ENCODE measurements around the gene DNAJC11.
"Not testable (repeated sequence)": the region's sequence is repeated elsewhere in the genome, so short reads cannot be mapped to it uniquely, and the experiment has no call there.

Gene DNAJC11

DNA sequence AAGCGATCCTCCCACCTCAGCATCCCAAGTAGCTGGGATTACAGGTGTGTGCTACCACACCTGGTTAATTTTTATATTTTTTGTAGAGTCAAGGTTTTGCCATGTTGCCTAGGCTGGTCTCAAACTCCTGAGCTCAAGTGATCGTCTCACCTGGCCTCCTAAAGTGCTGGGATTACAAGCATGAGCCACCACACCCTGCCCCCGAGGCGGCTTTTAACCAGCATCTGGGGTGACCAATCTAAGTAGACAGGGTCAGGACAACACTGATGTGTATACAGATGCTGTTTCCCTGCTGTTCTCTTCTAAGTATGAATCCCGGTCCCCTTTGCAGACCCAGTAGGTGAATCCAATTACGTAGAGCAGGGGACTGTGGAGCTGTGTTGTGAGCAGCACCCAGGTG, 53.1 kb downstream of the DNAJC11 start:
- no peak for DNase-seq

DNA sequence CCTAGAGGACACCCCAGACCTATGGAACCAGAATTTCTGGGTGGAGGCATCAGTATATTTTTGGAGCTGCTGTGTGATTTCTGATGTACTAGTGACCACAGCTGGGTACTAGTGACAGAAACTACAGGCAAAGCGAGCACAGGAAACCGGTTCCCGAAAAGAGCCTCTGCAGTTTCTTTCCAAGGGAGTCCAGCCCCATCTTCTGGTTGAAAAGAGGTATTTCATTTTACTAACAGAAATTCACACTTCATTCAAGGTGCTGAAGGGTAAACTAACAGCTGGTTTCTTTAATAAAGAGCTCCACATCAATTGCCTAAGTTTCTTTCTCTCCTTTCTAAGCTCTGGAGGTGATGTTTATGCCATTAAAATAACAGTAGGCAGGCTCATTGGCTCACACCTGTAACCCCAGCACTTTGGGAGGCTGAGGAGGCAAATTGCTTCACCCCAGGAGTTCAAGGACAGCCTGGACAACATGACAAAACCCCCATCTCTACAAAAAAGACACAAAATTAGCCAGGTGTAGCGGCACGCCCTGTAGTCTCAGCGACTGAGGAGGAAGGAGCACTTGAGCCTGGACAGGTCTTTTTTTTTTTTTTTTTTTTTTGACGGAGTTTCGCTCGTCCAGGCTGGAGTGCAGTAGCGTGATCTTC, 55.0 kb downstream of the DNAJC11 start:
- no peak for DNase-seq

DNA sequence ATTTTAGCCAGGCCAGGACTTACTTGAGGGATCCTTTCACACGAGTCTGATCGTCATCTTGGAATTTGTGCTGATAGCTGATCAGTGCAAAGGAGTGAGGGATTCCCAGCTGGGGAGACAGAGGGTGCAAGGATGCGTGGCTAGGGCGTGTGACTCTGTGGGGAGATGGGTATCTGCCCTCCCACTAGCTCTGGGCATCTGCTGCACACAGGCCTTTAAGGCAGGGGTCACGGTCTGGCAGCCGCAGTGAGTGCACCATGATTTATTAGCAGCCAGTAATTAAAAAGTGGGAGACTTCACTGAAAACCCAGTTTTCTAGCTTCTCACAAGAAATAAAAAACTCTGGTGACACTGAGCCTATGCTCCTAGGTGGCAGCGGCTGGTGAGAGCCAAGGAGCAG, 56.6 kb downstream of the DNAJC11 start:
- no peak for DNase-seq

DNA sequence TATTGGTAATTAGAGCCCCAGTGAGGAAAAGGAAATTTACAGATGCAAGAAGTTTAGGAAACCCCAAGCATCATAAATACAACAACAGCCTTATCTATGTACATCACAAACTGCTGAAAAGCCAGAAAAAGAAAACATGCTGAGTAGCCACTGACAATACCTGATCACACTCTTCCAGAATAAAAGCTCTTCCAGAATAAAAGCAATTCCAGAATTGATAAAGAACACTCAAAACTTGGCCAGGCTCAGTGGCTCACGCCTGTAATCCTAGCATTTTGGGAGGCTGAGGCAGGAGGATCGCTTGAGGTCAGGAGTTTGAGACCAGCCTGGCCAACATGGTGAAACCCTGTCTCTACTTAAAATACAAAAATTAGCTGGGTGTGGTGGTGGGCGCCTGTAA, 60.7 kb downstream of the DNAJC11 start:
- not testable (repeated sequence) for DNase-seq

DNA sequence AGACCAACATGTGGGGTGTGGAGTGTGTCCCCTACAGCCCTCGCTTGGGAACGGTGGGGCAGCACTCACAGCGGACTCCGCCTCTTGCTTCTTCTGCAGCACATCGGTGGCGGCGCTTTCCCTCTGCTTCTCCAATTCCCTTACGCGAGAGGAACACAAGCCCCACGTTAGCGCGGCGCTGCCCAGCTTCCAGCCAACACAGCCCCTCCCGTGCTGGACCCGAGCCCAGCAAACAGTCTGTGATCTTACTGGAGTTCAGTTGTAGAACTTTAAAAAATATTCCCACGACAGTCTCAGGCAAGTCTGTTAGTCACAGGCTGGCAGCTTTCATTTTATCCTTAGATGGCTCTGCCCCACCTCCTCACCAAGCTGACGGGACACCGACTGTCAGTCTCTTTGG, 63.4 kb downstream of the DNAJC11 start:
- DNase-seq = no peak

DNA sequence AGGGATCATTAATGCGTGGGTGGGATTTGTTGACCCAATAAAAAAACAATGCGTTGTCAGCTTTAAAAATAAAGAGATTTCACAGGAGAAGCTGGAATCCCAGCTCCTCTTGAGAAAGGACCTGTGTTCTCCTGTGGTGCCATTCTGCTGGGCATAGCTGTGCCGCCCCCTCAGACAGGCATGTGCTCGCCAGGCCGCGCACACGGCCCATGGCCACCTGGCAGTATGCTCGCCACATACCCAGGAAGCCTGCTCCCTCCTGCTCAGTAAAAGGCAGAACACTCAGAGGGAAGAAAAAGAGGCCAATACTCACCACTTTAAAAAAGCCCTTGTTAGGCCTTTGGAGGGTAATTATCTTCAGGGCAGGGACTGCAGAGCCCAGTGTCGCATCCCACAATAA, 63.8 kb downstream of the DNAJC11 start:
- no peak for DNase-seq

DNA sequence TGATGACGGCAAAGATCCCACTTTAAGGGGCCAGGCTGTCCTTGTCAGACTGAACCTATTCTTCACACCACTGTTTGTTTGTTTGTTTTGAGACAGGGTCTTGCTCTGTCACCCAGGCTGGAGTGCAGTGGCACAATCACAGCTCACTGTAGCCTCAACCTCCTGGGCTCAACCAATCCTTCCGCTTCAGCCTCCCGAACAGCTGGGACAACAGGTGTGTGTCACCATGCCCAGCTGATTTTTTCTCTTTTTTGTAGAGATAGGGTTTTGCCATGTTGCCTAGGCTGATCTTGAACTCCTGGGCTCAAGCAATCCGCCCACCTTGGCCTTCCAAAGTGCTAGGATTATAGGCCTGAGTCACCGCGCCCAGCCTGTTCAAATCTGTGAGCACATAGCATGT, 64.8 kb downstream of the DNAJC11 start:
- DNase-seq = not testable (repeated sequence)

DNA sequence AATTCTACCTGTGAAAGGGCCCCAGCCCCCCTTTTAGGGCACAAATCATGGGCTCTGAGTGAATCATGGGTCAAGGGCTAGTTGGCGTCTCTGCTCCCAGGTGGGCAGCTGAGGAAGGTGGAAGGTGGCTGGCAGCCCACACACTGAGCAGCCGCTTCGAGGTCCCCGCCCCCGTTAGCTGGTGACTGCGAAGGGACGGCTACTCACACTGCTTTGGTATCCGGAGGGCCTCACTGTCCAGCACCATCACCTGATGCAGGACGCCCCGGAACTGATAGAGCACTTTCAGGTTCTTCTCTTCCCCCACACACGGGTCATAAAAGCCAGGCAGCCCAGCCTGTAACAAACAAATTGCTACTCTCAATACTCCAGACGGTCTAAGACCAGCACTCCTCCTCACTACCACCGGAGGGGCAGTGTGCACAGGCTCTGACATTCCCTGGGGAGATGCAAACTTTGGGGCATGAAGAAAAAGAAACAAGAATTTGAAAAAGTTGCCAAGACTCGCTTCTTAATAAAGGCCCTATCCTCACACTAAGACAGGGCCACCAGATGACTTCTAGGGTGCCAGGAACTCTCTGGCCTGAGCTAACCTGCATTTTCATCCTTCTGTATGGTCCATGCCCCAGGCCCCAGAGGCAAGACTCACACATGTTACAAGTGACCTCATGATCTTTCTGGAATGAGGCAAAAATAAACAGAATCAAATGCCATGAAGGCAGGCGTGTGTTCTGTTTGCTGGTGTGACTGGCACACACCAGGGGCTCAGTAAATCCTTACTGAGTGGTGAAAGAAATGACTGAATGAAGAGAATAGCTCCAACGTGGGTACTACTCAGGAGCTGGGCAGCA, 65.5 kb downstream of the DNAJC11 start:
- DNase-seq = no peak

DNA sequence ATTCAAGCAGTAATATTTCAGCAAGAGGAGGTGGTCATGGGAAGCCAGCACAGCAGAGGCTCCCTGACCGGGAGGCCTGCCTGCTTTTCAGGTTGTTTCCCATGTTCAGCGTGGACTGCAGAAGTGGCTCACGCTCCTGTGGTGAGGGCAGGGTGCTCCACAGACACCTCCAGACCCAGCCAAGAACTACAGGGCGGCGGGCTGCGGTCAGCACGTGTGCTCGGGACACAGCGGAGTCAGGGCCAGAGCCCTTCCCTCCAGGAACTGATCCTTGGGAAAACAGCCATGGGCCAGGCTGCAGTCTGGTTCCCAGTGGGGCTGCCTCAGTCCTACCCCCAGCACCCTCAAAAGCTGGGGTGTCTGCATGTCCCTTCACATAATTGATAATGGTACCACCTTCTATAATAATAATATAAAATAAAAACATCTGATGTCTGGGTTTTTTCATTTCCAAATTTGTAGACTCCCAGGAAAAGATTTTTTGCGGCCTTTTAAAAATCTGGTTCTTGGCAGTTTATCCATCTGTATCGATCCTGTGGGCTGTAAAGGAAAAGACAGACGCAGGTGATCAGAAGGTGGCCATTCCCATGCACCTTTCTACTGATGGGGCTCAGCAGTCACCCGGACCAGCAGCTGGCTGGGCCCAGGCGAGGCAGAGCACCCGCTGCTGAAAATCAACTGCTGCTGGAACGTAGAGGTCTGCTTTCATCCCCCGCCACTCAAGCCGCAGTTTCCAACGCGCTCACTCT, 66.3 kb downstream of the DNAJC11 start:
- no peak for DNase-seq

DNA sequence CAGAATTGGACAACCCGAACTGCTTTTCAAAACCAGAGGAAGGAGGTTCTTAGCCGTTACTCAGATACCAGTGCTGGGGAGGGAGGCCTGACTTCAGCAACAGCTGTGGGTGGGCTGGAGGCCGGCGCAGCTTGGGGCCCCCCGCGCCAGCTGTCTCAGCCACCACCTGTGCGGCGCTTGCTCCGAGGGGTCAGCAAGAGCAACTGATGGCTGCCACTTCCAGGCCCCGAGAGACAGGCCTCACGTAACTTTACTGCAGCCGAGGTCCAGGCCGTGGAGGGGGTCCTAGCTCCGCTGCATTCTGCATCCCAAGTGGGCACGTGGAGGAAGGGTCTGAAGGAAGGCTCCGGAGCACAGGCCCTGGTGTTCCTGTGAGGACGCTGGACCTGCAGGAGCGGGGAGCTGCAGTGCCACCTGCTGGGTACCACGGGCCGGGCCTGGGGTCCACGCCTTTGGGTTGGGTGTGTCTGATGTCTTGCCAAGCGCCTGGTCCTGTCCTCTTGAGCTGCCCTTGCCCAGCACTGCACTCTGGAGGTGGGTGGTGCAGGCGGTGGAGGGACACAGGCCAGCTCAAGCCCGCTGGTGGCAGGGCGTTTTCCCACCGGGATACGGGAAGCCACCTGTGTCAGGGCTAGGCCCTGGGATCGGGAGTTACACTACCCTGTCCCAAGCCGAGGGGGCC, 67.1 kb downstream of the DNAJC11 start:
- DNase-seq = no peak

DNA sequence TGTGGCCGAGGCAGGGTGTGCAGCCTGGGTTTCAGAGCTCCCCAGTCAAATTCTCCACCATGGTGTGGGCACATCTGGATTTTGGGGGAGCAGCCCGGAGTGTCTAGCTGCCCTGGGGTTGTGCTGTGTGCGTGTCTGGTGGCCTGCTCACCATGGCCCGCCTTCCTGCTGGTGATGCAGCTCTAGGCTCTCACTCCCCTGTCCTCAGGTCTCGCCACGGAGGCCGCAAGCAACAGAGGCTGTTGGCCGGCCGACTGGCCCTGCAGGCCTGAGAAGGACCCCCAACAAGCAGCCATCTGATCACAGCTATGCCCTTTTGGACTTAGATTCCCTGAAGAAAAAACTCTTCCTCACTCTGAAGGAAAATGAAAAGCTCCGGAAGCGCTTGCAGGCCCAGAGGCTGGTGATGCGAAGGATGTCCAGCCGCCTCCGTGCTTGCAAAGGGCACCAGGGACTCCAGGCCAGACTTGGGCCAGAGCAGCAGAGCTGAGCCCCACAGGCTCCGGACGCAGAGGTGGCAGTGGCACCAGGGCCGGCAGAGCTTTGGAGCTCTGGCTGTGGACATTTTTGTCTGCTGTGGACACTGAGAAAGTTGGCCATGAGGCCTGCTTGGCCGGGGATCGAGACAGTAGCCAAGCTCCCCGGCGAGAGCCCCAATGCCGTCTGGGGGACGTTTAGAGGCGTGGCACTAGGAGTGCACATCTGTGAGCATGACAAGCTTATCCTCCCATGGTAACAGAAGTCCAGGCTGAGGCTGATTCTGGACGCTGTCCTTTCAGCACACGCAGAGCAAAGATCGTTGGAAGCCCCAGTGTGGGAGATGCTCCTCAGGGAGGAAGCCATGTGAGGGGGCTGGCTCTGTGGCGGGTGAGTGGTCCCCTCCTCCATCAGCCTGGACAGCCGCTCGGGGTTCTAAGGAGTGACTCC, 68.8 kb downstream of the DNAJC11 start:
- no peak for DNase-seq

DNA sequence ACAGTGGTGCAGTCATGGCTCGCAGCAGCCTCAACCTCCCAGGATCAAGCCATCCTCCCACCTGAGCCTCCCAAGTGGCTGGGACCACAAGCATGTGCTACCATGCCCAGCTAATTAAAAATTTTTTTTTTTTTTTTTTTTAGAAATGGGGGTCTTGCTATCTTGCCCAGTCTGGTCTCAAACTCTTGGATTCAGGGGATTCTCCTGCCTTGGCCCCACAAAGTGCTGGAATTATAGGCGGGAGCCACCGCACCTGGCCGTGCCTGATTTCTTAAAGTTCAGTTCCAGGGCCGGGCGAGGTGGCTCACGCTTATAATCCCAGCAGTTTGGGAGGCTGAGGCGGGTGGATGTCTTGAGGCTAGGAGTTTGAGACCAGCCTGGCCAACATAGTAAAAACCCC, 70.6 kb downstream of the DNAJC11 start:
- DNase-seq = no peak

DNA sequence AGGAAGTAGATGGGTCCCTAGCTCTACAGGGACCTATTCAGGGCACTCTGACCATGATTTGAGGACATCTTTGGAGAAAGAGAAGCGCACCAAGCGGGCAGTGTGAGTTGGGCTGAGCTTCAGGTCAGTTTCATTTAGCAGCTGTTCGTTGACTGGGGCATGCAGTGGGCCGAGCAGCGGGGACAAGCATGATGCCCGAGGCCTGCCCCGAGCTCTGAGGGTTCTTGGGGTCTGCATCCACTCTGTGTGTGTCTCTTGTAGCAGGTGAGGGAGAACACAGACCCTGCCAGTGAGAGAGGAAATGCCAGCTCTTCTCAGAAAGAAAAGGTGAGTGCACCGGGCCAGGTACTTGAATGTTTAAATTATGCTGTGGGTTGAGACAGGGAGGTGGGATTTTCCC, 71.6 kb downstream of the DNAJC11 start:
- no peak for DNase-seq

DNA sequence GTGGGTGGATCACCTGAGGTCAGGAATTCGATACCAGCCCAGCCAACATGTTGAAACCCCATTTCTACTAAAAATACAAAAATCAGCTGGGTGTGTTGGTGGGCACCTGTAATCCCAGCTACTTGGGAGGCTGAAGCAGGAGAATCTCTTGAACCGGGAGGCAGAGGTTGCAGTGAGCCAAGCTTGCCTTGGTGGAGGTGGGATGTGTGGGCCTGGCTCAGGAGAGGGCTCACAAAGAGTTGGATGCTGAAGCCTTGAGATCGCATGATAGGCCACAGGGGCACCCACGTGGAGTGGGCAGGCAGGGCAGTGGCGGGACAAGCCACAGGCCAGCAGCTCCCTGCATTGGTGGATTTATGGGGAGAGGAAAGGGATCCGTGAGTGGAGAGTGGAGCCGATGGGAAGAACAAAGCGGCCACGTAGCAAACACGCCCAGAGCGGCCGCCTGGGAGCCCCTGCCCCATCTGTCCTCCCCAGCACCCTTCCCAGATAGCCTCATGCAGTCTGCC, 72.6 kb downstream of the DNAJC11 start:
- no peak for DNase-seq

DNA sequence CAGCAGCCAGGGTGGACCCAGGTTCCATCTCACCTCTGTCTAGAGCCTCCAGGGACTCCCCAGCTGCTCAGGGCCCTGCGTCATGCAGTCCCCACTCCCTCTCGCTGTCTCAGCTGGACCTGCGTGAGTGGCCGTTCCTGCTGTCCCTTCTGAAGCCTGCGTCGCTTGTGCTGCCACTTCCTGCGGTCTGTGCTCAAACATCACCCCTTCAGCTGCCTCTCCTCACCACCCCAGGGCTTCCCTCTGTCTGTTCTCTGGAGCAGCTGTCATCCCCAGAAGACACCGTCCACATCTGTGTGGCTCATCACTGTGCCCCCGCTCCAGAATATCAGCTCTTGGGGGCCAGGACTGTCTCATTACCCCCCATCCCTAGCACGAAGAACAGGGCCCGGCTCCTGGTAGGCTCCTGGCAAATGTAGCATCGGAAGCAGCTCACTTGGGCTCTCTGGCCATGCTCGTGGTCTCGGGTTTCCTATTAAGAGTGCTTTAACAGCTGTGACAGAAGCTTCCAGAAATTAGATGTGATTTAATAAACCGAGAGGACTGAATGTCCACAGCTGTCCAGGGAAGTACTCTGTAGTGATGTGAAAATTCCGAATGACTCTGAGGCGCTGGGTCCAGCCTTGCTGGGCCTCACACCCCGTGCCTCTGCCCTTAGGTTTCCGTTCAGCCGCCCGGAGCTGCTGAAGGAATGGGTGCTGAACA, 73.6 kb downstream of the DNAJC11 start:
- DNase-seq = no peak

DNA sequence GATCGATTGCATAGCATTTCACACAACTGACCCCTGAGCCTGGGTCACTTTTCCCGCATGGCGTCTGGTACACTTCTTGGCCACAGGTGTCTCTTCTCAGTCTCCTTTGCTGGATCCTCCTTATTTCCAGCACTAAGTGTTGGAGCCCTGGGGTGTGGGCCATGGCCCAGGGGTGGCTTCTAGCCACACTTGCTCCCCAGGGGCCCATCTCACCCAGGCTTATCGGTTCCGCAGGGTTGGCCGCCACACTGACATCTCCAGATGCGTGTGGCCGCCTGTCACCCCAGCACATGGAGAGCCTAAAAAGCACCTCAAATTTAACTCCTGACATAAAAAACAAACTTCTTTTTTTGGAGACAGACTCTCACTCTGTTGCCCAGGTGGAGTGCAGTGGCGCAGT, 74.6 kb downstream of the DNAJC11 start:
- no peak for DNase-seq

DNA sequence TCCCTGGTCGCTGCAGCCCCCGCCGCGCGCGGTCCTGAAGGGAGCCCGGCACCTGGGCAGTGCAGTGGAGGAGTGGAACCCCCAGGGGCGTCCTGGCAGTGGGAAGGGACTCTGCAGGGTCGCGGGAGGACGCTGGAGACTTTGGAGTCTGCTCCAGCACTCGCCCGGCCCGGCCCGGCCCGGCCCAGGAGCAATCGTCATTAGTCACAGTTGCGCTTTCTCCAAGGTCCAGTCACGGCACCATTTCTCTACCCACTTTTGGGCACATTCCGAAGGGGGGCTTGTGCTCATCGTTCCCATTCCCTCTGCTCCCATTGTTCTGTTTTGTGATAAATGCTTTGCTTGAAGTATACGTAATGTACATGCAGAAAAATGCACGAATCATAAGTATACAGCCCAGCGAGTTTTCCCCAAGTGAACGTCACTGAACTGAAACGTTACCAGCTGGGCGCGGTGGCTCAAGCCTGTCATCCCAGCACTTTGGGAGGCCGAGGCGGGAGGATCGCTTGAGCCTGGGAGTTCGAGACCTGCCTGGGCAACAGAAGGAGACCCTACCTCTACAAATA, 75.9 kb downstream of the DNAJC11 start:
- no peak for DNase-seq

DNA sequence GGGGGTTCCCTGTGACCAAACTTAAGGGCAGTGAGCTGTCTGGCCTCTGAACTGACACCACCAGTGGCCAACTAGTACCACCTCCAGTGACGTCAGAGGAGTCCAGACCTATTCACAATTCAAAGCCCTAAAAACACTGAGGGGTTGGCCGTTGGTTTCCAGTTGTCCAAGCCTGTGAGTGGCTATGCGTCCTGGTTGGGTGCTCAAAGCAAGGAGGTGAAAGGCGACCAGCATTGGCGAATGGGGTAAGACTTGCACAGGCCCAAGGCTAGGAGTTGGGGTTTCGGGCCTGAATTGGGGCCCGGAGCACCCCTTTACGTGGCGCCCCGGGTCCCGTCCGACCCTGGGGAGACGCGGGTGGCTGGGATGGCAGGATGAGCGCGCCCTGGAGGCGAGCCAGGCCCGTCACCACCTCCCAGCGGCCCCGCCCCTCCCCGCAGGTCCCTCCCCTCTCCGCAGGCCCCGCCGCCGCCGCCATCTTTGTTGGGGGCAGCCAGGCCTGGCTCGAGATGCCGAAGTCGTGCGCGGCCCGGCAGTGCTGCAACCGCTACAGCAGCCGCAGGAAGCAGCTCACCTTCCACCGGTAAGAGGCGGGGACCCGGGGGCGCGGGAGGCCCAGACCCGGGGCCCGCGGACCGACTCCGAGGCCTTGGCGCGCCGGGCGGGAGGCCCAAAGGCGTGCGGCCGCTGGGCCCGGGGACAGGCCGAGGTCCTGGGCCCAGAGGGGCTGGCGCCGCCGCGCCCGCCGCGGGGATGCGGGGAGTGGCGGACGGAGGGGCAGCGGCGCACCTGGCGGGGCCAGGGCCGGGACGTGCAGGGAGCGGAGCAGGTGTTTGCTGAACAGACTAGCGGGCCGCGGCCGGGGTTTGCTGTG, 76.7 kb downstream of the DNAJC11 start, which contains the start of gene THAP3:
THAP3 (plus strand) TSS at position 159 of the 874 bp plus-strand sequence; CDS start at position 510, 351 bp downstream.
- DNase-seq = peak; percentile 84

DNA sequence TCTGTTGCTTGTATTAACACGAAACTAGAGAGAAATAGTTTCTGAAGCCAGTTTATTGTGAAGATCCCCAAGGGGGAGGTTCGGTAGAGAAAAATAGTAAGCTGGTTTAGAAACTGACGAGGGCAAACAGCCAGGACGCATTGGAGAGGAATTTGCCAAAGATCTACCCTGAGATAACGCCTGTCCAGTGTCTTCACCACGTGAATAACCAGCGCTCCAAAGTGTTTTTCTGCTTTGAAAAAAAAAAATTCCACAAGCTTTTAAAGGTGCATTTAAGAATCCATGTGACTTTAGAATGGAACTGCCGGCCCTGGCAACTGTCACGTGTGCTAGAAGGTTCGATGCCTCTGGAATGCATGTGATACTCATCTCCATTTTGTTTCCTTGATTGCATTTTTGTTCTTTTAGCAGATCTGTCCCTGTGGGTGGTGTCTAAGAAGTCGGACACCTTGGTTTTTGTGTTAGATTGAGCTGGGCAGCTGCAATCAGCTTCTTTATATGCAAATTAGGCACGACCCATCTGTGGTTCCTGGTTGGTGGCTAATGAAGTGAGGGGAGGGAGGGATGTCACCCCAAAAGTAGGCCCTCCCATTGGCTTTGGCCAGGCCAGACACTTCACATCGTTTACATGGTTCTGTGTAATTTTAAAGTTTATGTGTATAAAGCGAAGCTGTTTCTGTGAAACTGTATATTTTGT, 78.2 kb downstream of the DNAJC11 start:
- DNase-seq = no peak
